Effector memory CD8-positive, alpha-beta T cell (primary cell): ENCODE data around the gene NEDD9.

Experiments used
- ATAC-seq: fragments of 150-1000 bp; cut with Tn5 transposase; replicated peaks from 2 replicates; pipeline ENCODE4 v1.10.0; 2021; ENCODE audit warnings: mild to moderate bottlenecking, moderate library complexity
- DNase-seq, 3 experiments: peaks; one replicate each; pipeline ENCODE4 v3.0.0; 2021
- H3K27ac Mint-ChIP-seq, 2 donors: one replicate each; pipeline ENCODE4 v1.8.0; 2022; ENCODE audit warnings: mild to moderate bottlenecking in 2 of 2, mixed read lengths in 2 of 2, moderate library complexity in 2 of 2
- H3K27me3 Mint-ChIP-seq, 2 donors: one replicate each; pipeline ENCODE4 v1.8.0; 2022; ENCODE audit warnings: mixed read lengths in 2 of 2
- H3K36me3 Mint-ChIP-seq: one replicate; pipeline ENCODE4 v1.8.0; 2022; ENCODE audit warnings: mild to moderate bottlenecking, moderate library complexity, mixed read lengths; ENCODE audit not compliant: insufficient read depth
- H3K4me1 Mint-ChIP-seq, 2 donors: one replicate each; pipeline ENCODE4 v1.8.0; 2022; ENCODE audit warnings: low read depth in 2 of 2, mixed read lengths in 2 of 2
- H3K4me3 Mint-ChIP-seq, 2 donors: one replicate each; pipeline ENCODE4 v1.8.0; 2022; ENCODE audit warnings: mild to moderate bottlenecking in 2 of 2, mixed read lengths in 2 of 2, moderate library complexity in 2 of 2
- H3K9me3 Mint-ChIP-seq, 2 donors: one replicate each; pipeline ENCODE4 v1.8.0; 2022; ENCODE audit warnings: mixed read lengths in 2 of 2

NEDD9 gene

GRCh38 chr6:11194356-11195218 is 37.9 kb downstream of the NEDD9 start:
- H3K9me3 Mint-ChIP-seq = no peaks in the 10 kb centered on the region
- DNase-seq (no peak), ATAC-seq (no peak)
- H3K27ac Mint-ChIP-seq = peak overlapping the region; percentile 74 to 80
- H3K4me1 Mint-ChIP-seq = peaks cover 18 to 29% of the 10 kb centered on the region in 2 donors
- no peak overlapping the region for H3K4me3 Mint-ChIP-seq
- no peaks in the 10 kb centered on the region for H3K27me3 Mint-ChIP-seq
- peaks cover 50% of the 10 kb centered on the region for H3K36me3 Mint-ChIP-seq

DNA sequence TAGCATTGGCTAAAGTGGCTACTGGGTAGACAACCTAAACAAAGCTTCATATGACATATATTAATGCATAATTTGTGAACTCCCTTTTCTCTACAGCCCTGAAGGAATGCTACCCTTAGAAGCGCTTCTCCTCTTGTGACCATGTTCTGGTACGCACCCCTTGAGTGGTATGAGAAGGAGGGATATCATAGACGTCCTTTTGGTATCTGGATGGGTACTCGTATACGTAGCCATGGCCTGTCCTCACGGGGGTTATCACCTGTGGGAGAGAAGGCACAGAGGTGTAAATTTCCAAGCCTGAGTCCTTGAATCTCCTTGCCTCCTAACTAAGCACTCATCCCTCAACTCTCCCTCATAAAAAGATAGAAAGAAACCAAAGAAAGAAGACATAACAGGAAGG is 39.0 kb downstream of the NEDD9 start:
- no peak for DNase-seq
- Mint-ChIP-seq H3K36me3 (peaks cover 49% of the 10 kb centered on the region), H3K27ac (peak overlapping the region in 1 of 2 donors; percentile 80), H3K9me3 (no peaks in the 10 kb centered on the region), H3K4me3 (no peak overlapping the region), H3K27me3 (no peaks in the 10 kb centered on the region), H3K4me1 (peaks cover 10 to 18% of the 10 kb centered on the region in 2 donors)
- no peak for ATAC-seq

- Mint-ChIP-seq H3K27ac (peak overlapping the region in 1 of 2 donors; percentile 24), H3K4me3 (no peak overlapping the region), H3K27me3 (no peaks in the 10 kb centered on the region), H3K36me3 (peaks cover 56% of the 10 kb centered on the region), H3K9me3 (no peaks in the 10 kb centered on the region), H3K4me1 (peaks cover 9 to 11% of the 10 kb centered on the region in 2 donors)
- no peak for ATAC-seq
- DNase-seq = no peak
These were observed 40.3 kb downstream of the NEDD9 start for GRCh38 chr6:11192167-11192566.

DNA sequence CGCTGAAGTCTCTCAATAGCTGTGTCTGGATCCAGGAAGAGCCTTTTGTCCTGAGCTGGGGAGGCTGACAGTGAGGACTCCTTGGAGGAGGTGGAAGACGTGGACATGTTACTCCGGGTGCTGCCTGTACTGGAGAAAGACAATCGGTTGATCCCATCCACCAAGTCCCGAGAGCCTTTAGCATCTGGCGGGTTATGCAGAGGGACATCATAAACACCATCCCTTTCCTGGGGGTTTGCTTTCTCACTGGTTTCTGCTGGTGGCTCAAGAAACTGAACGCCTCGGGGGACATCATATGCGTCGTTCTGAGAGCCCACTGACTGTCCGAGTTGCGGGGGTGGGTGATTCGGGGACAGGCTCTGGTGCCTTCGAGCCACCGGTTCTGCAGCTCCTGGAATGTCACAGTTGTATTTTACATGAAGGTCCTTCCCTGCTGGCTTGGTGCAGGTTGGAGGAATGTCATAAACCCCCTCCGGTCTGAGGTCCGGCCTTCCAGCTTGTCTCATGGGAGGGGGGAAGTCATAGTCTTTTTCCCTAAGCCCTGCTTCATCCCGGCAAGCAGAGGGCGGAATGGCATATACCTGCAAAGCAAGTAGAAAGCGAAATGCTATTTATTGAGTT is 41.7 kb downstream of the NEDD9 start:
- H3K4me3 Mint-ChIP-seq = no peak overlapping the region
- no peak for DNase-seq
- peaks cover 6 to 7% of the 10 kb centered on the region in 2 donors for H3K4me1 Mint-ChIP-seq
- no peaks in the 10 kb centered on the region for H3K9me3 Mint-ChIP-seq
- H3K27ac Mint-ChIP-seq = peak overlapping the region in 1 of 2 donors; percentile 24
- ATAC-seq = no peak
- peaks cover 66% of the 10 kb centered on the region for H3K36me3 Mint-ChIP-seq
- H3K27me3 Mint-ChIP-seq = no peaks in the 10 kb centered on the region

DNA sequence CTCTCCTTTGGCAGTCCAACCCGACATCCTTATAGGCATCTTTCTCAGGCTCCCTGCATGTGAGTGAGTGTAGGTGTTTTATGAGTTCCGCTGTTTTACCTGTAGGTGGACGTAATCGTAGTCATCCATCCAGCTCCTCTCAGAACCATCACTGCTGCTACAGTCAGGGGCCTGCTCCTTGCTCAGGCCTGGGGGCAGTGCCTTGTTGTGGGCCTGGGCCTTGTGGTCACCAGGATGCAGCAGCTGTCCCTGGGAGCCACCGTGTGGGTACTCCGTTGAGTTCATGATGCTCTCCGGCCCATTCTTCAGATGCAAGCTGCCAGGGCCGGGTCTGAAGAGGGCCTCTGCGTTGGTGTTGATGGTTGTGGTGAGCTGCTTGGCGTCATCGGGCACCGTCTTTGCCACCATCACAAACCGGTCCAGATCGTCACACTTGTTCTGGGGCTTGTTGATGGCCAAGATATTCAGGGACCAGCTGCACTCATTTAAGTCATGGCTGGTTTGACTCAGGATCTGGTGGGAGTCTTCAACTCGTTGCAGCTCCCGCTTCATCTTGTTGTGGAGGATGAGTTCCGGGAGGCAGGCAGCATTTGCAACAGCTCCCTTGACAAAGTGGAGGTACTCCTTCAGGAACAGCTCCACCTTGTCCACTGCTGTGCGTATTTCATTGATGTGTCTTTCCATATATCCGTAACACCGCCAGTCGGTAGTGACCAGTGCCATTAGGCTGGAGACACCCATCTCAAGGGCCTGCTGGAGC is 42.4 kb downstream of the NEDD9 start:
- Mint-ChIP-seq H3K27me3 (no peaks in the 10 kb centered on the region), H3K9me3 (no peaks in the 10 kb centered on the region), H3K36me3 (peaks cover 72% of the 10 kb centered on the region), H3K4me1 (peaks cover 2 to 7% of the 10 kb centered on the region in 2 donors), H3K27ac (peak overlapping the region in 1 of 2 donors; percentile 19), H3K4me3 (no peak overlapping the region)
- DNase-seq = no peak
- ATAC-seq = no peak

DNA sequence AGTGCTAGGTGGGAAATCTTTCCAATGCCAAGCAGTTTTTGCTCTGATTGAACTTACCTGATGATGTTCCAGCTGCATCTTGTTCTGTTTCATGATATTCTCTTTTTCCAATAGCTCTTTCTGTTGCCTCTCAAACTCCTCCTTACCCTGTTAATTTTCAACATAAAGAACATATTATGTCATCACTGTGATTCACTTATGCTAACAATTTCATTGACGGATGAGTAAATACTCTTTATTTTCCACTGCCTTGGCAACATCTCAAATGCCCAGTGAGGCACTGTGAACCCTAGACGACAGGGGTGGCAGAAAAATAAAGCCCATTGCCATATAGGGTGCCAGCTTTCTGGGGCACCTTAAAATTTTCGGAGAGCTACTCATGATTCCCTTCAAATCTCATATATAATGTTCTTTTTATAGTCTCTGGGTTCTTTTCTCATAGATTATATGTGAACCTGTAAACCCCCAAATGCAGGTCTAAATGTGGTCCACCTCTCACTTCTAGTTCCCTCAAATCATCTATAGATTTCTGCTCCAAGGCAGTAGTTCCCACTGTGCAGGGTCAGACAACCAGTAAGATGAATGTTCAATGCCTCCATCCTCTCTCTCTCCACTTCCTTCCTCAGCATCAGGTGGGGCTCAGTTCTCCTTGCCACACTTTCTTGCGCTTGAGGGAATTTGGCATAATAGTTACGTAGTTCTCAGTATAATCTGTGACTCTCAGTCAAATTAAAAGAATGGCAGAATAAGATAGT is 44.1 kb downstream of the NEDD9 start:
- Mint-ChIP-seq H3K9me3 (no peaks in the 10 kb centered on the region), H3K27me3 (no peaks in the 10 kb centered on the region), H3K27ac (peak overlapping the region; percentile 48 to 76), H3K36me3 (peaks cover 67% of the 10 kb centered on the region), H3K4me3 (no peak overlapping the region), H3K4me1 (peaks cover 0 to 4% of the 10 kb centered on the region in 2 donors)
- ATAC-seq (no peak), DNase-seq (no peak)

GRCh38 chr6:11187301-11187700 is 45.2 kb downstream of the NEDD9 start:
- Mint-ChIP-seq H3K9me3 (no peaks in the 10 kb centered on the region), H3K36me3 (peaks cover 57% of the 10 kb centered on the region), H3K4me1 (peaks cover 0 to 4% of the 10 kb centered on the region in 2 donors), H3K4me3 (no peak overlapping the region), H3K27ac (no peak overlapping the region), H3K27me3 (no peaks in the 10 kb centered on the region)
- DNase-seq (no peak), ATAC-seq (no peak)

- Mint-ChIP-seq H3K4me3 (no peak overlapping the region), H3K36me3 (peaks cover 41% of the 10 kb centered on the region), H3K27me3 (no peaks in the 10 kb centered on the region), H3K9me3 (no peaks in the 10 kb centered on the region), H3K4me1 (peaks cover 0 to 4% of the 10 kb centered on the region in 2 donors), H3K27ac (peak overlapping the region in 1 of 2 donors; percentile 26)
- no peak for ATAC-seq
- DNase-seq = no peak
These were observed 47.1 kb downstream of the NEDD9 start for GRCh38 chr6:11185204-11185842.

DNA sequence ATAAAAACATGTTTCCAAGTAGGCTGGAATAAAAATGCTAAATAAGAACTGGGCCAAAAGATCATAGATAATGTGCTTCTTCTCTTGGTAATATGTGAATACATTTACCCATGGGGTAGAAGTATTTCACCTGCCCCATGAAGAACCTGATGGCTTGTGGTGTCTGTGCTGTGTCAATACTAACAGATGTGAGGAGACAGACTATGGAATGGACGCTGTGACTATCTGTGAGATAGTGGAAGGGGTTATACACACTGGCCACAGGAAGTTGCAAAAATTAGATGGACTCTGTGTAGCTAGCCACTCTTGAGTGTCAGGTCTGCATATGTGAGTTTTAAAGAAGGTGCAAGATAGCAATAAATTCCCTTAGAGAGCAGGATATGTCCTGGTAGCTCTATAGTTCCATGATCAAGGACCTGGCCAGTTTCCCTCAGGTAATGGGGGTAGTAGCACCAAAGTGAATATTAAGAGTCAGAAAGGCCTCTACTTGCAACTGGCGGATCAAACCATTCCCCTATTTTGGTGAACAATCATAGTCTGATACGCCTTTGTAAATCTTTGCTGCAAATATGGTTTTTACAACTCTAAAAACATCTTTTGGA is 48.6 kb downstream of the NEDD9 start:
- H3K4me3 Mint-ChIP-seq = no peak overlapping the region
- H3K4me1 Mint-ChIP-seq = peaks cover 0 to 4% of the 10 kb centered on the region in 2 donors
- no peaks in the 10 kb centered on the region for H3K9me3 Mint-ChIP-seq
- H3K27ac Mint-ChIP-seq = no peak overlapping the region
- no peak for ATAC-seq
- H3K36me3 Mint-ChIP-seq = peaks cover 32% of the 10 kb centered on the region
- no peak for DNase-seq
- no peaks in the 10 kb centered on the region for H3K27me3 Mint-ChIP-seq

GRCh38 chr6:11181478-11182136 is 50.9 kb downstream of the NEDD9 start:
- Mint-ChIP-seq H3K9me3 (no peaks in the 10 kb centered on the region), H3K27ac (no peak overlapping the region), H3K4me1 (no peaks in the 10 kb centered on the region), H3K36me3 (peaks cover 17% of the 10 kb centered on the region), H3K27me3 (no peaks in the 10 kb centered on the region), H3K4me3 (no peak overlapping the region)
- no peak for ATAC-seq
- DNase-seq = no peak

DNA sequence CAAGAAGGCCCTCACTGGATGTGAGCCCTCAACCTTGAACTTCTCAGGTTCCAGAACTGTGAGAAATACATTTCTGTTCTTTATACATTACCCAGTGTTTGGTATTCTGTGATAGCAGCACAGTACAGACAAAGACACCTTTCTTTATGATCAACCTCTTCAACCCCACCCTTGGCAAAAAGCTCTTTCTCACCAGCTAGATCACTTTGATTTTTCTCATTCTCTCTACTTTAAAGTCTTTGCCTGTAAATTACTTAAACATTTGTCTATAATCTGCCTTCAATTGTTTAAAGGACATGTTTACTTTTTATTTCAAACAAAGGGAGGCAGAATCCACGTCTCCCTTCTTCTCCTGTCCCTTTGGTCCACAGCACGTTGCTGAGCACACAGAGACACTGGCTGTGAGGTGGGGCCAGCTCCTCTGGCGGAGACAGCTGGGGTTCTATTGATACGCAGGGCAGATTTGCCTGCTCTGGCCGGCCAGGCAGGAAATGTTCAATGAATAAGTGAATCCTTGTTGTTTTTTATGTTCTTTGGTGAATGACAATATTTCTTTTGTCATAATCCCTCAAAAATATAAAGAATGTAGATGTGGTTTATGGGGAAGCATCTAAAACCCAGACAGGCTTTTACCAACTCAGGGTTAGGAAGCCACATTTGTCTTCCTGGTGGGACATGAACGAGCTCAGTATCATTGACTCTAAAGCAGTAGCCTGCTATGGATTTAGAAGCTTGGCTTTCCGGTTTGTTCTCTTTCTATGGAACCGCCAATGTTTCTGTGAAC is 52.9 kb downstream of the NEDD9 start:
- DNase-seq (no peak), ATAC-seq (no peak)
- Mint-ChIP-seq H3K9me3 (no peaks in the 10 kb centered on the region), H3K36me3 (peaks cover 3% of the 10 kb centered on the region), H3K4me1 (no peaks in the 10 kb centered on the region), H3K4me3 (no peak overlapping the region), H3K27ac (peak overlapping the region in 1 of 2 donors; percentile 17), H3K27me3 (no peaks in the 10 kb centered on the region)
